CMK (cell line): ENCODE data around the gene PTOV1.

Source experiments
- DNase-seq: peaks from one replicate; pipeline ENCODE4 v3.0.0-alpha.2; 2010; ENCODE audit warnings: low read depth

The PTOV1 gene

GRCh38 chr19:49844138-49845095 lies 6.5 kb upstream of the PTOV1 start:
- no peak for DNase-seq

DNA sequence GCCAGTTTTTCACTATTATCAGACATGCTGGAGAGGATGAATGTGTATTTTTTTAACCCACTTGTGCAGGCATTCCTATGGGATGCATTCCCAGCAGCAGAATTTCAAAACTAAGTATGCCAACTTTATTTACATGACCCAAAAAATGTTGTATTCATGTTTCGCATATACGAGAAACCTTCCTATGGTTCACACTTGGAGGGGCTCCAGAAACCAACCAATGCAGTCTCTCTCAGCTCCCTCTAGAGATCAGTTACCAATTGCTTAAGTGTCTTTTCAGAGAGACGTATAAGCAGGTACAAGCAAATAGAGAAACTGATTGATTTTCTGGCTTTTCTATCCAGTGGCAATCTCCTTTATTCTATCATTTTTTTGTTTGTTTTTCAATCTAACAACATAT lies 5.5 kb upstream of the PTOV1 start:
- no peak for DNase-seq

- DNase-seq = no peak
These were observed 4.6 kb upstream of the PTOV1 start for GRCh38 chr19:49846408-49846807.

- no peak for DNase-seq
These were observed 2.9 kb upstream of the PTOV1 start for GRCh38 chr19:49847731-49848696.

DNA sequence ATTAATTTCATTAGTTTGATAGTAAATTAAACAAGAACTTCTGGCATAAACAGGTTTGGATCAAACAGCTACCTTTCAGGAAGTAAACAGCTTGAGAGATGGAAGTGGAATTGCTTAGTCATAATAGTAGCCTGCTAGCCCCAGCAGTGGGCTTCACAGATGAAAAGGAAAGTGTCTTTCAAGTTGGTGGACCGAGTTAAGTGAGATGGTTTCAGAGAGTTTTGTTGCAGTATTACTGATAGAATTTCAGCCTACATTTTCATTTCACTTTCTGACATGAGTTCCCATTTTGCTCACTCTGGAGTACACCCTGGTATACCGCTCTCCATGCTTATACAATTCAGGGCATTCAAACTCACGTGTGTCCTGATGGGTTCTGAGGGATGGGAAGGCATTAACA lies 2.0 kb upstream of the PTOV1 start:
- DNase-seq = no peak

- DNase-seq = no peak
These were observed 1.3 kb upstream of the PTOV1 start for GRCh38 chr19:49849433-49850220.

GRCh38 chr19:49850221-49850486 lies 805 bp upstream of the PTOV1 start:
- DNase-seq = no peak

DNA sequence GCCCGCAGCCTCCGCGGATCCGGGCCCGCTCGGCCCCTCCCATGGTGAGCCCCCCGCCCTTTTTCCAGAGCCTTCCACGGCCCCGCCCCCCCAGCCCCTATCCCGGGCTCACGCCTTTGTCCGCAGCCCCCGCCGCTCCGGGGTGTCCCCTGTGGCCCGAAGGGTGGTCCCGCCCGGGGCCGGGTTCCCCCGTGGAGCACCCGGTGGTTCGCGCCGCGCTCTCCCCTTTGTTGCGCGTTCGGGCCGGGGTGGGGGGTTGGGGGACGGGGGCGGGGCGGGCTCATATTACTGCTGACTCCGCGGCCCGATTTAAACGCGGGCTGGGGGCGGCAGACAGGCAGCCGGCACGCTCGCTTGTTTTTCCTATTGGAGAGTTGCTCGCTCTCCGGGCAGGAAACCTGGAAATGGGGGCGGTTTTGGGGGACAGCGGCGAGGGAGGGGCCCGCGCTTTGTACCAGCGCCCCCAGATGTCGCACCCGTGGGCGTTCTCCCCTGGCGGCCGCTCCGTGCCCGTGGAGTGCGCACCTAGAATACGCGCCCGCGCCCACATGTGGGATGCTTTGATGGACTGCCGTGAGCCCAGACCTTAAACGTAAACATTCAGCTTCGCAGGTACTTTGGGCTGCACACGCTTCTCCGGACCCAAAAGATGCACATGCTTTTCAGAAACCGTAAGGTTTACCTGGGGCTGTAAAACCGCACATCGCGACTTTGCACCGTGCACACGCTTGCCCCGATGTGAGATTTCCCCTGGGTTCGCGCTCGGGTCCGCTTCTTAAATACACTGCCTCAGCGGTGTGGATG lies 699 bp downstream of the PTOV1 start:
- DNase-seq = no peak

GRCh38 chr19:49852631-49853126 lies 1.7 kb downstream of the PTOV1 start:
- no peak for DNase-seq

DNA sequence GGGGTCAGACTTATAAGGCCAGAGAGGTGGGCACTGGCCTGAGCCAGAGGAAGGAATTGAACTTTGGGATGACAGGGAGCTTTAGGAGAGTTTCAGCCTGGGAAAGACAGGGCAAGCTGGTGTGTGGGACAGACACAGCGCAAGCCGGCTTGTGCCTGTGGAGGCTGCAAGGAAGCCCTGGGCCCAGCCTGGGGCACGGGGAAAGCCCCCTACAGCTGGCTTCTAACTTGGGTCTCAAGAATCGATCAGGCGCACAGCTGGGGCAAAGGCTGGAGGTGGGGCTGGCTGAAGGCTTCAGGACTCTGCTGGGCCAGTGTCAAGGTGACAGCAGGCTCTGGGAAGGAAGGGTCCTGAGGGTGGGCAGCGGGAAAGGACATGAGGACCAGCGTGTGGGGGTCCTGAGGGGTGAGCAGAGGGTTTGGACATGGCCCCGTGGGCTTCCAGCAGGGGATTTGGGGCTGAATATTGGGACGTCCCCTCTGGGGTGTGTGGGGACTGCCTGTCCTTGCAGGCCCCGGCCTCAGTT lies 3.0 kb downstream of the PTOV1 start:
- no peak for DNase-seq

DNA sequence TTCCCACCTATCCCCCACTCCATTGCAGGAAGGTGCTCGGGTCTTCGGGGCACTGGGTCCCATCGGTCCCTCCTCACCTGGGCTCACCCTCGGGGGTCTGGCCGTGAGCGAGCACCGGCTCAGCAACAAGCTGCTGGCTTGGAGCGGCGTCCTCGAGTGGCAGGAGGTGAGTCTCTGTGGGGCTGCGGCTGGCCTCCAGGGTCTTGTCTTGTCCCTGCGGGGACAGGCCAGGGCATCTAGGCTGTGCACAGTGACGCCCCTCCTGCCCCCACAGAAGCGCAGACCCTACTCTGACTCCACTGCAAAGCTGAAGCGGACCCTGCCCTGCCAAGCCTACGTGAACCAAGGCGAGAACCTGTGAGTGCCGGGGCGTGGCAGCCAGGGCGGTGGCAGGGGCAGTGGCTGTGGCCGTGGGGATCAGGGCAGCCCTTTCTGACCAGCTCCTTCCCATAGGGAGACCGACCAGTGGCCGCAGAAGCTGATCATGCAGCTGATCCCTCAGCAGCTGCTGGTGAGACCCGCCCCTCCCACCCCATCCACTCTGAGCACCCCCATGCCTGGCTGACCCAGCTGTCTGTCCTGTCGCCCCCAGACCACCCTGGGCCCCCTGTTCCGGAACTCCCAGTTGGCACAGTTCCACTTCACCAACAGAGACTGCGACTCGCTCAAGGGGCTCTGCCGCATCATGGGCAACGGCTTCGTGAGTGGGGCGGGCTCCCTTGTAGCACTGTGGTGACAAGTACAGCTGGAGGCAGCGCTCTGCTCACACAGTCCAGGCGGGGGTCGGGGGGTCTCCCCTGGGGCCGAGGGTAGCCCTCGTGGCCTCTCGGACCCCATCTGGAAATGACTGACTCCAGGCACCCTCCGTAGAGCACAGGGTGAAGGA lies 3.7 kb downstream of the PTOV1 start:
- DNase-seq = no peak

DNA sequence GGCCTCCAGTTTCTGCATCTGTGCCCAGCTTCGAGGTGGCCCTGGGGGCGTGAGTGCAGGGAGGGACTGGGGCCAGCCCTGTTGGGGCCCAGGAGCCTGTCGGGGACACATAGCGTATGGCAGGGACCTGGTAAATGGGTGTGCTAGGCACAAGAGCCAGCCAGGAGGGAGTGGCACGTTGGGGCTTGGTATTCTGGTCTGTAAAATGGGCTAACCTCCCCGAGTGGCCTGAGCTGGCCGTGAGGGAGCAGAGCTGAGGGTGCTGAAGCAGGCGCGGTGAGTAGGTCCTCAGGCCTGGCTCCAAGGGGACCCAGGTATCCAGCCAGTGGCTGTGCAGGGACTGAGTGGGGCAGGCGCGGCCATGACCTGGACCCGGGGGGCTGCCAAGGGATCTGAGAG lies 4.3 kb downstream of the PTOV1 start:
- no peak for DNase-seq

DNA sequence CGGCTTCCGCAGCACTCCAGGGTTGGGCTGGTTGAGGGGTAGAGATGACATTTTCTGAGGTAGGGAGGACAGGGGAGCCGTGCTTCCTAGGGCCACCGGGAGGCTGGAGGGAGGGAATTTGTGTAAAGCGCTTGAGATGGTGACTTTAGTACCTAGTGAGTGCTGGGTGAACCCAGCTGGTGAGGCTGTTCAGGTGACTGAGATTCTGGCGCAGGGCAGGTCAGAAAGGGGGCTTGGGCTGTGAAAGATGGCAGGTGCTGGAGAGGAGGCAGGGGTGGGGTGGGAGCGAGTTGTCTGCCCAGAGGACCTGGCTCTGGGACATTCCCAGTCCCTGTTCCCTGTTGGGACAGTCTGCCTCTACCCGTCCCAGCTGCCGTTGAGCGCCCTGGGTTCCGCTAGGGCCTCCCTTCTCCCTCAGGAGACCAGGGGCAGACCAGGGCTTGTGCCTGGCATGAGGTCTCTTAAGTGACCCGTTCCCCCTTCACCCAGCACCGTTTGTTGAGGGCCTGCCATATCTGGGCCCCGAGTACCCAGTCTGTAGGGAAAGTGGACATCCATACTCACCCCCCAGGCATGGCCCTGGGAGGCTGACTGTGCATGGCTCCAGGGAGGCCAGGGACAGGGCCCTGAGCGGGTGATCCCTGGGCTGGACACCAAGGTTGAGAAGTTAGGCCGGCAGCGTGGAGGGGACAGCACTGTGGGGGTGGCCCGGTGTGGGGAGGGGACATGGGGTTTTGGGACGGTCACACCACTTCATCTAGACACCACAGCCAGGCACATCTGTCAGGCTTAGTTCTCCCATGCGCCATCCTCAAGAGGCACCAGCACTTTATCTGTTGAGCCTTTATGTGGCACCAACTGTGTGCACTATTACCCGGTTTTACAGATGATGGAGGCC lies 5.0 kb downstream of the PTOV1 start:
- no peak for DNase-seq

DNA sequence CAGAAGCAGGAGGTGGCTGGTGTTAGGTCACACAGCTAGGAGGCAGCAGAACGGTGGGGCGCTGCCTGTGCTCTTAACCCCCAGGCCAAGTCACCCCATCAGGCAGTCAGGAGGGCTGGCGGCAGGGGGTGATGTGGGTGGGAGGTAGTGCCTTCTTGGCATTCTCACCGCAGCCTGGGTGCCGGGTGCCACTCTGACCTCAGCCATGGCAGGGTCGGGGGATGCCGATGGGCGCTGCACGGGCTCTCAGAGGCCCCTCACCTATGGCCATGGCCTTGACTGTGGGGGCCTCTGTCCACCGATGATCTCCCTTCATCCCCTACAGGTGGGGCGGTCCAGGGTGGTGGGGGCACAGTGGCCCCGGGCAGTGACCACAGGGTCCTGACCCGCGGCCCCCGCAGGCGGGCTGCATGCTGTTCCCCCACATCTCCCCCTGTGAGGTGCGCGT lies 5.6 kb downstream of the PTOV1 start:
- DNase-seq = no peak

- no peak for DNase-seq
These were observed 6.3 kb downstream of the PTOV1 start for GRCh38 chr19:49857061-49857837.

- no peak for DNase-seq
These were observed 6.8 kb downstream of the PTOV1 start for GRCh38 chr19:49857838-49858087.

- no peak for DNase-seq
These were observed 7.4 kb downstream of the PTOV1 start for GRCh38 chr19:49858088-49858985.
